Measurements from ENCODE around the gene SH3BGRL3.

DNA sequence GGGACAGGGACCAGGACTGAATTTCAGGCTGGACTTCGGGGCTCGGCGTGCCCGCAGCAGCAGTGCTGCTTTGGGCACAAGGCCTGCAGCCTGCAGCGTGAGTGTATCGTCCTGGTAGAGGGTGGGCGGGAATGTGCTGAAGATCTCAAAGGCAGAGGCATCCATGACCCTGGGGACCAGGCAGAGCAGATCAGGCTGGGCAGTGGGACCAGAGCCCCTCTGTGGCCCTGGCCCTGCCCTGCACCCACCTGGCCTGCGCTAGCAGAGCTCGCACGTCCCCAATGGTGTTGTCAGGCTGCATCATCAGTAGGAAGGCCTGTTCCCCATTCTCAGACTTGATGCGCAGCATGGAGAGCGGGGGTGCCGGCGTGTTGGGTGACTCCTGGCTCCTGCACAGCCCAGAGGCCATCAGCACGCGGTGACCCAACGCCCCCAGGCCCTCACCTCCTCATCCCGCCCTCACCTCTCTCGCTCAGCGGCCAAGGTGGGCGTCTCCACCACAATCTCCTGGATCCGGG, 2.6 kb downstream of the SH3BGRL3 start:
- TF ChIP-seq CTCF (IDR thresholded peaks at IDR 0.05) (no peak), POLR2AphosphoS5 (IDR thresholded peaks at IDR 0.05) (no peak)

Measured in transverse colon (tissue), 4 donors.